K562 (cell line): ENCODE data around the gene PPFIA1. TPM values are rescaled to one million over a fixed set of nuclear protein-coding genes. Genes with fewer than 3 reads are reported as not detected.
"Not testable (repeated sequence)": the region's sequence is repeated elsewhere in the genome, so short reads cannot be mapped to it uniquely, and the experiment has no call there.

Experiments used
- ATAC-seq: fragments of 200-7000 bp; cut with Tn5 transposase; 3 replicates; pipeline ENCODE4 v1.9.1; 2020; ENCODE audit warnings: moderate library complexity
- BruUV-seq: library from RNA; stranded (reverse); fragments of 400-500 nt; replicated peaks from 2 replicates; lab custom pipeline; 2021; lab: Mats Ljungman, UMichigan
- CTCF ChIA-PET: fragments of 300-600 bp; formaldehyde crosslinking; extraction: SDS; loops from one replicate; lab custom pipeline; 2021; ENCODE audit warnings: low intra/inter-chr PET ratio; lab: Yijun Ruan, JAX
- POLR2A ChIA-PET: fragments of 300-600, 350-650 bp; sonication (Branson Sonifier 250); formaldehyde crosslinking; extraction: SDS; loops from one replicate; lab custom pipeline; 2021; ENCODE audit warnings: antibody characterized with exemption, inconsistent platforms; lab: Yijun Ruan, JAX
- DNase-seq, 4 experiments: peaks; one replicate each; pipeline versions ENCODE4 v3.0.0 to v3.0.0-alpha.2; 2011 to 2018; ENCODE audit warnings: low spot score in 3 of 4, mixed read lengths in 3 of 4; ENCODE audit errors: extremely low read depth in 1 of 4
- FAIRE-seq: peaks from 2 replicates; lab custom pipeline; 2011; peaks lifted over from hg19 to GRCh38; lab: Jason Lieb, UNC
- H2AFZ ChIP-seq: 2 replicates; pipeline ENCODE4 v1.6.0; 2011; ENCODE audit warnings: low read depth, low read length, control low read depth, inconsistent platforms
- H3K27ac ChIP-seq: fragments of 200-600 bp; 3 replicates; pipeline ENCODE4 v1.8.0; 2011; ENCODE audit warnings: low read depth, mild to moderate bottlenecking, control low read depth, inconsistent platforms, low read length, moderate library complexity, mixed read lengths; ENCODE audit errors: extremely low read depth
- H3K27me3 ChIP-seq, 2 experiments: fragments of 300-600 bp in 1 of 2; 2 replicates in 1 of 2; 3 replicates in 1 of 2; pipeline versions ENCODE4 v1.6.0 to v1.8.0; 2011; ENCODE audit warnings: inconsistent platforms in 2 of 2, low read length in 2 of 2, mild to moderate bottlenecking in 1 of 2, mixed read lengths in 1 of 2, moderate library complexity in 1 of 2; ENCODE audit not compliant: control insufficient read depth in 2 of 2, insufficient read depth in 2 of 2
- H3K36me3 ChIP-seq: fragments of 300-600 bp; 3 replicates; pipeline ENCODE4 v1.8.0; 2011; ENCODE audit warnings: mild to moderate bottlenecking, low read length, inconsistent platforms; ENCODE audit not compliant: control insufficient read depth, insufficient read depth
- H3K4me1 ChIP-seq, 2 experiments: fragments of 200-600 bp in 1 of 2; replicated peaks in 1 of 2; 2 replicates in 1 of 2; 3 replicates in 1 of 2; pipeline versions ENCODE4 v1.5.1 to v1.8.0; 2011; ENCODE audit warnings: inconsistent platforms in 2 of 2, low read length in 2 of 2, mild to moderate bottlenecking in 1 of 2, mixed read lengths in 1 of 2, moderate library complexity in 1 of 2; ENCODE audit not compliant: control insufficient read depth in 2 of 2, insufficient read depth in 2 of 2
- H3K4me2 ChIP-seq: 2 replicates; pipeline ENCODE4 v1.6.1; 2011; ENCODE audit warnings: low read length, control low read depth, inconsistent platforms, mixed read lengths; ENCODE audit not compliant: insufficient read depth
- H3K4me3 ChIP-seq: fragments of 200-600 bp; sonication (generic), shearing (Covaris generic); 2 replicates; pipeline ENCODE4 v1.5.1; 2016; ENCODE audit warnings: control low read depth, inconsistent platforms
- H3K79me2 ChIP-seq: fragments of 200-600 bp; 3 replicates; pipeline ENCODE4 v1.8.0; 2011; ENCODE audit warnings: low read length, inconsistent platforms; ENCODE audit not compliant: control insufficient read depth, insufficient read depth
- H3K9ac ChIP-seq, 2 experiments: 2 replicates each; pipeline versions ENCODE4 v1.6.0 to v1.6.1; 2011; ENCODE audit warnings: low read depth in 2 of 2, low read length in 2 of 2, control low read depth in 1 of 2, inconsistent platforms in 1 of 2, mild to moderate bottlenecking in 1 of 2, mixed read lengths in 1 of 2; ENCODE audit not compliant: insufficient read depth in 1 of 2
- H3K9me1 ChIP-seq: one replicate; pipeline ENCODE4 v1.6.0; 2011; ENCODE audit warnings: inconsistent platforms, mild to moderate bottlenecking, low read length, moderate library complexity; ENCODE audit not compliant: control insufficient read depth, insufficient read depth
- H3K9me3 ChIP-seq: replicated peaks from 2 replicates; pipeline ENCODE4 v1.5.1; 2011; ENCODE audit warnings: low read depth, low read length, inconsistent platforms; ENCODE audit not compliant: control insufficient read depth, insufficient read depth
- H4K20me1 ChIP-seq: replicated peaks from 2 replicates; pipeline ENCODE4 v1.6.1; 2011; ENCODE audit warnings: low read length, inconsistent platforms, mixed read lengths; ENCODE audit not compliant: control insufficient read depth, insufficient read depth
- ATF2 ChIP-seq: sonication (generic); formaldehyde crosslinking; IDR thresholded peaks from 2 replicates; pipeline ENCODE4 v1.8.1; 2022; ENCODE audit warnings: missing genetic modification reagents
- MAX ChIP-seq: sonication (generic); formaldehyde crosslinking; IDR thresholded peaks from 2 replicates; pipeline ENCODE4 v1.9.0; 2022; ENCODE audit warnings: mild to moderate bottlenecking, missing genetic modification reagents
- SMAD4 ChIP-seq: fragments of 250-450 bp; sonication (Bioruptor Pico); conservative IDR thresholded peaks from 2 replicates; pipeline ENCODE4 v1.8.0; 2021; ENCODE audit warnings: inconsistent platforms, mild to moderate bottlenecking, moderate library complexity
- TEAD4 ChIP-seq, 2 experiments: sonication (generic) in 1 of 2; formaldehyde crosslinking in 1 of 2; IDR thresholded peaks; 2 replicates each; pipeline versions ENCODE4 v1.6.1 to v1.8.0; 2012 to 2022; ENCODE audit warnings: borderline replicate concordance in 1 of 2, inconsistent platforms in 1 of 2, low read length in 1 of 2, mild to moderate bottlenecking in 1 of 2, missing genetic modification reagents in 1 of 2
- U2AF1 ChIP-seq: fragments of 200-400 bp; formaldehyde crosslinking; optimal IDR thresholded peaks from 2 replicates; pipeline ENCODE3; 2017; ENCODE audit warnings: mild to moderate bottlenecking, low read depth, low read length, moderate library complexity
- ZBTB34 ChIP-seq: fragments of 250-450 bp; sonication (Bioruptor Pico); IDR thresholded peaks from 2 replicates; pipeline ENCODE4 v1.8.0; 2021; ENCODE audit warnings: mild to moderate bottlenecking, moderate library complexity
- WGBS: fragments of 100-300 bp; shearing (Covaris generic); methylation state at CpG from one replicate; pipeline ENCODE4 v1.1.6; 2016; ENCODE audit warnings: low coverage, mixed read lengths; ENCODE audit not compliant: insufficient coverage; ENCODE audit errors: missing lambda C conversion rate; 5-methylcytosine and 5-hydroxymethylcytosine counted together
- in situ Hi-C: fragments of 300-500 bp; cut with MboI; formaldehyde crosslinking; loops from 4 replicates; pipeline ENCODE4 v1.15.0; 2018; ENCODE audit warnings: inconsistent platforms, mixed read lengths
- intact Hi-C: fragments of 100-400 bp; cut with micrococcal nuclease; formaldehyde crosslinking; loops from 2 replicates; pipeline ENCODE4 v1.14.2; 2022
- polyA plus RNA-seq, 8 experiments: library from polyadenylated mRNA; depleted of rRNA in 4 of 8; stranded (reverse) in 5 of 8; unstranded in 3 of 8; fragments of >200 nt; fragmentation: Nextera tagmentation in 2 of 8; fragmentation: Illumina TruSeq in 1 of 8; extraction: Ambion mirVana in 2 of 8; extraction: Trizol in 1 of 8; gene quantifications; 2 replicates each; pipeline versions ENCODE4 v1.2.1 to v1.2.3, GENCODE V29; 2011 to 2014; ENCODE audit warnings: inconsistent platforms in 1 of 8, missing spikeins in 1 of 8
- total RNA-seq, 7 experiments: library from RNA; depleted of rRNA in 6 of 7; stranded (reverse); fragments of >200 nt in 6 of 7; fragmentation: Illumina TruSeq in 2 of 7; extraction: Trizol in 2 of 7; gene quantifications; 2 replicates each; pipeline versions ENCODE4 v1.2.1 to v1.2.3, GENCODE V29; 2011 to 2021; ENCODE audit warnings: low replicate concordance in 1 of 7

Gene PPFIA1
- total and polyA plus RNA-seq, 9 of the 15 experiments (the other 6 are each of a cell fraction or from before 2014, with no cell fraction given), result 9.9 to 41.5 (median 28.5) TPM

- no peak for TF ChIP-seq MAX
- no peak for TF ChIP-seq SMAD4 (CRISPR knock-in tag)
- TF ChIP-seq ATF2 (CRISPR knock-in tag), result no peak
- TF ChIP-seq TEAD4 (IDR thresholded peaks at IDR 0.05; ENCODE audit: low read length), result no peak
- TF ChIP-seq TEAD4 (CRISPR knock-in tag; IDR thresholded peaks at IDR 0.05; ENCODE audit: borderline replicate concordance), result no peak
- TF ChIP-seq U2AF1, result no peak
- no peak for TF ChIP-seq ZBTB34 (CRISPR knock-in tag)
- TF ChIP-seq, all 486 proteins: peak for 0
Measured at GRCh38 chr11:70328556-70328955, 58.1 kb downstream of the PPFIA1 start (continued).

- intact Hi-C loops, in situ Hi-C loops: not testable (repeated sequence)
Measured at GRCh38 chr11:70331320-70331843, 60.9 kb downstream of the PPFIA1 start.

More at GRCh38 chr11:70331320-70331843, 60.9 kb downstream of the PPFIA1 start:
- H2AFZ ChIP-seq, H3K9me1 ChIP-seq, H3K4me2 ChIP-seq, H4K20me1 ChIP-seq, H3K9me3 ChIP-seq, H3K4me3 ChIP-seq, CTCF ChIA-PET, DNase-seq, H3K27me3 ChIP-seq, H3K79me2 ChIP-seq, H3K27ac ChIP-seq, H3K9ac ChIP-seq, FAIRE-seq, ATAC-seq, BruUV-seq: not testable (repeated sequence)
- H3K36me3 ChIP-seq, result peaks cover 89% of the 10 kb centered on the region
- WGBS, result 90% methylated on average over 5 of the region's 5 CpGs
- peaks cover 5 to 15% of the 10 kb centered on the region in 2 experiments; a peak in 4 of 5 replicates for H3K4me1 ChIP-seq
- POLR2A ChIA-PET, result interaction anchor here (0.7 to 2.3 kb wide), 4 partner anchors 8 to 33 kb away, joined by 3 to 9 read pairs (median 4); no protein-coding TSS in a partner anchor
